Measurements from ENCODE around the gene DNAL4. TPM values are rescaled to one million over a fixed set of nuclear protein-coding genes. Genes with fewer than 3 reads are reported as not detected.

Gene DNAL4
- total RNA-seq, 2 donors from 2014 or later, result 11.4 to 13.8 TPM

GRCh38 chr22:38755911-38756532 is 37.9 kb downstream of the DNAL4 start, which contains the start of gene SUN2:
SUN2 (minus strand) TSS chr22:38755998; CDS start chr22:38752628, 3,370 bp downstream.
- DNase-seq (peak; percentile 94 to 95 (median 95)), ATAC-seq (peak; percentile 80)
- no peaks in the 10 kb centered on the region for H3K9me3 ChIP-seq
- WGBS, 2 donors, result 0 to 3% methylated on average over 6 to 54 of the region's 68 CpGs
- peak; percentile 37 to 46 (median 39) for TF ChIP-seq POLR2A (IDR thresholded peaks at IDR 0.05)
- TF ChIP-seq CTCF (IDR thresholded peaks at IDR 0.05), result no peak
- peak within 1 kb of the TSS; percentile 31 to 52 for H3K4me3 ChIP-seq
- peaks cover 9 to 14% of the 10 kb centered on the region in 2 donors for H3K36me3 ChIP-seq (replicated peaks in 1 of 2; ENCODE audit: insufficient read depth in 1 of 2, low read depth in 2 of 2)
- H3K27ac ChIP-seq, result peak within 1 kb of the TSS; percentile 92 to 100 (median 96)
- peaks cover 48% of the 10 kb centered on the region for H3K4me1 ChIP-seq
- intact Hi-C loops (cut with DNase I), result no loop called here
- H3K27me3 ChIP-seq, result no peaks in the 10 kb centered on the region

GRCh38 chr22:38755155-38755910 is 38.6 kb downstream of the DNAL4 start:
- DNase-seq (peak; percentile 96 to 98 (median 97)), ATAC-seq (peak; percentile 82)
- intact Hi-C loops (cut with DNase I), result no loop called here
- Histone ChIP-seq H3K9me3 (no peaks in the 10 kb centered on the region), H3K36me3 (replicated peaks in 1 of 2; ENCODE audit: insufficient read depth in 1 of 2, low read depth in 2 of 2) (peaks cover 15 to 21% of the 10 kb centered on the region in 2 donors), H3K27ac (peak overlapping the region; percentile 92 to 100 (median 96)), H3K4me3 (peak overlapping the region in 1 of 2 donors; percentile 31), H3K27me3 (no peaks in the 10 kb centered on the region), H3K4me1 (peaks cover 49% of the 10 kb centered on the region)
- TF ChIP-seq POLR2A (IDR thresholded peaks at IDR 0.05) (peak; percentile 80 to 88 (median 80)), CTCF (IDR thresholded peaks at IDR 0.05) (no peak)
- WGBS, 2 donors, result 0 to 1% methylated on average over 14 to 37 of the region's 74 CpGs

GRCh38 chr22:38754751-38755154 is 39.2 kb downstream of the DNAL4 start:
- peak in 2 of 4 donors; percentile 48 to 57 for DNase-seq
- peaks cover 49% of the 10 kb centered on the region for H3K4me1 ChIP-seq
- intact Hi-C loops (cut with DNase I), result no loop called here

More at GRCh38 chr22:38754751-38755154, 39.2 kb downstream of the DNAL4 start:
- no peak for ATAC-seq
- TF ChIP-seq POLR2A (IDR thresholded peaks at IDR 0.05) (no peak), CTCF (IDR thresholded peaks at IDR 0.05) (no peak)
- H3K4me3 ChIP-seq, result peak overlapping the region in 1 of 2 donors; percentile 31
- H3K36me3 ChIP-seq (replicated peaks in 1 of 2; ENCODE audit: insufficient read depth in 1 of 2, low read depth in 2 of 2), result peaks cover 21 to 26% of the 10 kb centered on the region in 2 donors
- WGBS, 2 donors, result 12 to 14% methylated on average over 12 of the region's 12 CpGs
- no peaks in the 10 kb centered on the region for H3K27me3 ChIP-seq
- no peaks in the 10 kb centered on the region for H3K9me3 ChIP-seq
- peak overlapping the region; percentile 92 to 100 (median 96) for H3K27ac ChIP-seq
